GM18861 (cell line): Measurements from ENCODE around the gene SLC35B2.

Experiments
- ATAC-seq: cut with Tn5 transposase; IDR thresholded peaks from one replicate; pipeline ENCODE4 v1.9.1; 2021; ENCODE audit not compliant: unreplicated experiment

Gene SLC35B2

DNA sequence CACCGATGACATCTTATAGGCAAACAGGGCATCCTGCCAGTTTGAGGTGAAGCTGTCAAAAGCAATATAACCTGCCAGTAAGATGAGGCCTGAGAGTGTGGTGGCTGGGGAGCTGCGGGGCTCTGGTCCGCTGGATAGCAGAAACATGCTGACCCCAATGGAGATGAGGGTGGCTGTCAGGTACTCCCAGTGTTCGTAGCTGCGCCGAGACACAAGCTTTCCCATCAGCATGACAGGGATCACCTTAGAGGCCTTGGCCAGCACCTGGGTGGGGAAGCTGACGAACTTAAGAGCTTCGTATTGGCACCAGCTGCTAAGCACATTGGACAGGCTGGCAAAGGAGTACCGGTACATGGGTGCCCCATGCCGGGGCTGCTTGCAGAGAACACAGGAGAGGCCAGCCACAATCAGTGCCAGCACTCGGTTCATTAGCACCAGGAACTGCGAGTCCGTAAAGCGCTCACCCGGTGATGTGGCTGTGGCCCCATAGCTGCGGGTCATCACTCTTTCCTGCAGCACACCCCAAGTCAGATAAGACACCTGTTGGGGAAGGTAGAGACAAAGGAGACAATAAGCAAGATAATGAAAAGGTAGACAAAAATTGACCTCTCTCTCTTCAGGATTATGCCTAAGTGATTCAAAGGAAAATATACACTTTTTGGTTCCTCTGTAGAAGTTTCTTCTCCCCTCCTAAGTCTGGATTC, 2.1 kb downstream of the SLC35B2 start:
- ATAC-seq: no peak

- ATAC-seq: no peak
Measured at GRCh38 chr6:44254191-44255104, 2.9 kb downstream of the SLC35B2 start.

GRCh38 chr6:44253307-44254101, 3.8 kb downstream of the SLC35B2 start:
- ATAC-seq: no peak

GRCh38 chr6:44251576-44252524, 5.5 kb downstream of the SLC35B2 start:
- no peak for ATAC-seq

DNA sequence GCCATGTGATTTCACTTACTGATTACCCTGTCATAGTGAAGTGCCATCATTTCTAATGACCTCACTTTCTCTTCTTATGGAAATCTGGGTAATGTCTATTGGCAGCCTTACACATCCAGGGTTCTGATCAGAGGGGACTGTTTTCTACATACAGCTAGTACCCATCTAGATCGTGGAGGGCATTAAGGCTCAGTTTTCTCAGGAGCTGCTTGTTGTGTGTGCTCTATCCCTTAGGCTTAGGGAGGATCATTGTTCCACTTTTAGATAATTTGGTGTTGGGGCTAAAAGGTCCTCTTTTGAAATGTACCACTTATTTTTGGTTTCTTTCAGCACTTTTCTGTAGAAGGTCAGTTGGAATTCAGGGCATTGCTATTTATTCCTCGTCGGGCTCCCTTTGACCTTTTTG, 6.6 kb downstream of the SLC35B2 start:
- no peak for ATAC-seq

GRCh38 chr6:44250067-44250717, 7.1 kb downstream of the SLC35B2 start:
- no peak for ATAC-seq

- ATAC-seq: no peak
Measured at GRCh38 chr6:44249082-44249748, 8.1 kb downstream of the SLC35B2 start.

- no peak for ATAC-seq
Measured at GRCh38 chr6:44248579-44248978, 8.7 kb downstream of the SLC35B2 start.

DNA sequence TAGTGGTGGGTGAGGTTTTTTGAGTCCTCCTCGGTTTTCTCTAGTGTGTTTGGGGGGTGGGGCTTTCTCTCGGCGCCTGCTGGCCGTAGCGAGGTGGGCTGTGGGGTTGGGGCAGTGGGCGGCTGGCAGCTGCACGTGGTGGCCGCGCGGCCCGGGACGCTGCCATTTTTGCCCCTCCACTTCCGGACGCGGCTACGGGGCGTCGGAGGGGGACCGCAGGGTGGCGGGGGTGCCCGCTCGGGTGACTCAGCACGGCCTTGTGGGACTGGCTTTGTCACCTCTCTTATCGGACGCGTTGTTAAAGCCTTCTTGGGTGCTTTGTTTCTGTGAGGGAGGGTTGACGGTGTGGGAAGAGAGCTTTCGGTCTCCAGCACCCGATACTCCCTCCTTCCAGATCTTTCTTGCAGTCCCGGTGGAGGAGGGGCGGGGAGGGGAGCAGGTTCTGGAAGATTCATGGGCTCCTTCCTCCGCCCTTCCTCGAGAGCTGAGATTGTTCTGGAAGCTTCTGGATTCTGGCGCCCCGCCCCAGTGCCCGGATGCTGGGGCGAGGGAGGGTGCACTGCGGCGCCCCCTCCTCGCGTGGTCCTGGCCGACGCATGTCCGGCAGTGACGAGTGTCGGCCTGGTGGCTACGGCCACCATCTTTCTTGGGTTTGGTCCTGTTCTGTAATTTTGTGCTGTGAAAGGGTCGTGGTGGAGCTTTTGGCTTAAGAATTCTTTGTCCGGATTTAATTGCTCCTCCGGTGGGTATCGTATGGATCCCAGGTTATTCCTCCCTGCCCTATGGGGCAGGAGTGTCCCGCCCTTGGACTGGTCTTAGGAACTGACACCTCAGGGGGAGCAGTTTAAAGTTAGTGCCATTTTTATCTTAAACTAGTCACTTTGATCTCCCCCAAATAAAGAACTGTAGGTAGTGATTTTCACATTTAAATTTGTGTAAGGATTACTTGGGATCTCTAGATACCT, 9.7 kb downstream of the SLC35B2 start:
- ATAC-seq: peak; percentile 22

GRCh38 chr6:44246663-44247337, 10.5 kb downstream of the SLC35B2 start, which contains the start of gene HSP90AB1:
HSP90AB1 (plus strand) TSS chr6:44247101; CDS start chr6:44248630, 1,529 bp downstream.
- peak; percentile 60 for ATAC-seq

DNA sequence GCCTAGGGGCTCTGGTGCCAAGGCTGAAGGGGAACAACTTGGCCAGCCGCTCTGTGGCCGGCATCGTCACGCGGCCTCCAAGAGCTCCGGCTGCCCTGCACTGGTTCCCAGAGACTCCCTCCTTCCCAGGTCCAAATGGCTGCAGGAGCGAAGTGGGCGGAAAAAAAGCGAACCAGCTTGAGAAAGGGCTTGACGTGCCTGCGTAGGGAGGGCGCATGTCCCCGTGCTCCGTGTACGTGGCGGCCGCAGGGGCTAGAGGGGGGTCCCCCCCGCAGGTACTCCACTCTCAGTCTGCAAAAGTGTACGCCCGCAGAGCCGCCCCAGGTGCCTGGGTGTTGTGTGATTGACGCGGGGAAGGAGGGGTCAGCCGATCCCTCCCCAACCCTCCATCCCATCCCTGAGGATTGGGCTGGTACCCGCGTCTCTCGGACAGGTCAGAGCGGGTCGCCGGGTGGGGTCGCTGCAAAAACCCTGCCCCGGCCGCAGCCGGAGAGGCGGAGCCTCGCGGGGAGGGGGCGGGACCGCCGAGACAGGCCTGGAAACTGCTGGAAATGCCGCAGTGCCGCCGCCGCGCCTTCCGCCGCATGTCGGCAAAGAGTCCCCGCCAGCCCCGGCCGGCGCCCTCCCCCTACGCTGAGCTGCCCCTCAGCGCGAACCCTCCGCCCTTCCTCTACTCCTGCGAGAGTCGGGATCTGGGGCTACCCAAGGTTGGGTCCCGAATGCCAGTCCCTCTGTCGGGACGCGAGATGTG, 11.2 kb downstream of the SLC35B2 start:
- peak; percentile 35 for ATAC-seq

DNA sequence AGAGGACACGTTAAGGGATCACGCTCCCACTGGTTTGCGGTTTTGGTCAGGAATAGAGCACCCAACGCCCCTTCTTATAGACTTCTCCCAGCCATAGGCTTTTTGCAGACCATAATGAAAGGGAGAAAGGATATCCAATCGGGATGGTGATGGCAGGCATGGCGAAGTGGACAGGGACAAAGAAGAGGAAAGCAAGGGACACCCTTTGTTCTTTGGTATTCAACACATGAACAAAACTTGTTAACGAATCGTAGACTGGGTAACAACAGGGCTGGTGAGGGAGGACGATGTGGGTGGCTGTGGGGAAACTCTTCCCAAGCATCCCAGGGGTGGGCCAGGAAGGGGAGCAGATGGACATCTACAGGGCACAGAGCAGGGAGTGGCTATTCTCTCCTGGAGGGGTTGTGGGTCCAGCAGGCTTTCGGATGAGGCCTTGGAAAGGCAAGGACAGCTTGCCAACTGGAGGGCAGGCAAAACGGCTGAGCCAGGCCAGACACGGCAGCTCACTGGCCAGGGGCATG, 11.9 kb downstream of the SLC35B2 start:
- ATAC-seq: no peak

DNA sequence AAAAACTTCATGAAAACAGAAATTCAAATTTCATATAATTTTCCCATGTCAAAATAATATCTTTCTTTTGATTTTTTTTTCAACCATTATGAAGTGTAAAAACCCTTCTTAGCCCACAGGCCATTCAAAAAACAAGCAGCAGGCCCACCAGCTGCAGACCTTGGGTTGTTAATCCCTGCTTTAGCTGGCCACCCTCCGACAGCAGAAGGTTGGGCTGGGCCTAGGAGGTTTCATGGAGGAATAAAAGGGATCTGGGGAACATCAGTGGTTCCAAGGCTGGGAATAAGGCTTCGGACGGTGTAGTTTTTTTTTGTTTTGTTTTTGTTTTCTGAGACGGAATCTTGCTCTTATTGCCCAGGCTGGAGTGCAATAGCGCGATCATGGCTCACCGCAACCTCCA, 14.0 kb downstream of the SLC35B2 start:
- ATAC-seq: no peak

DNA sequence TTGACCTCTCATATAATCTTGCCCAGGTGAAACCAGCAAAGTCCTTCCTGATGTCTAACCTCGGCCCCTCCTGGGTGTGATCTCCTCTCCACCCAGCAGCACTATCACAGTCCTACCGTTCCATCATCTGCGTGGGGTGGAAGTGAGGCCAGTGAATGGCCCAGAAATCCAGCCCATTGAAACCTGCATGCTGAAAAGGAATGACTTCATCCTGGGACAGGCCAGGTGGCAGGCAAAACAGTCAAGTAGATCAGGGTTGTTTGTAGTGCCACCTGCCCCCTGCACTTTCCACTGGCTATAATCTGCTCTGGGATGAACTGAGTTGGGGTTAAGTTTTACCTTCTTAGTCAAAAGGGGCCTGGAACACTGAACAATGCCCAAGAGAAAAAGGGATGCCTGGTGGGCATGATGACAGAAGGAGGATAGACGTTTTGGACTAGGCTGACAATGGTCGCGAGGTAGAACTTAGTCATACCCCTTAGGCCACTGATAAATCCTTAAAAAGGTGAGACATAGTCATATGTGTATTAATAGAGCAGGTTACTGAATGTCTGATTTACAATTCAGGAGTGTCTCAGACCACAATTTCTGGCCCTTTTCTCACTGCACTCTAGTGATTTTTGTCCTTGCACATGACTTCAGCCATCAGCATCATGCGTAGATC, 18.5 kb downstream of the SLC35B2 start:
- ATAC-seq: no peak

DNA sequence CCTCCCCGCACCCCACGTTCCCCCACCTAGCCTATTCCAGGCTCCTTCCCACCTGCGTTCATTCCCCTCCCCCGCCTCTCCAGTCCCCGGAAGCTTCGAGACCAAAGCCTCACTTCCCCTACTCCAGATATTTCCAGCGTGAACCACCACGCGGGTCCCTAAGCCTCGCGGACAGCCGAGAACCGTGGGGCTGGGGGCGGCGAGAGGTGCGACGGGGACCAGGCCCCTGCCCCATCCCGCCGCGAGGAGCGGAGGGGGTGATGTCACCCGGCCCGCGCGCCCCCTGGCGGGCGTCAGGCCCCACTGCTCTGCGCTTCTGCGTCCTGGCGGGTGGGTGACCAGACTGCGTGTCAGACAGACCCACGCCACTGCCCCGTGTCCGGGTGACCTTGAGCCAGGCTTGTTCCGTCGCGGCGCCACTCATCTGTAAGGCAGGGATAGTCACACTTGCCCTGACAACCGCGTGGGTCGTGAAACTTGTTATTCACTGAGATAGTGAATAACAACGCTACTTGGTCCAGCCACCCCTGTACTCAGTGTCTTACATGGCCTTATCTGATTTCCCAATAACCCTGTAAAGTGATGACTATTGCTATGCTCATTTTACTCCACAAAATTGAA, 19.4 kb downstream of the SLC35B2 start:
- ATAC-seq: peak; percentile 58
